Epithelial cell of proximal tubule (primary cell): Measurements from ENCODE around the gene PPP1R14C. TPM values are rescaled to one million over a fixed set of nuclear protein-coding genes. Genes with fewer than 3 reads are reported as not detected.

Source experiments
- DNase-seq: peaks from one replicate; pipeline ENCODE4 v3.0.0-alpha.2; 2011; ENCODE audit warnings: low read depth
- H3K4me3 ChIP-seq: 2 replicates; pipeline ENCODE4 v1.5.1; 2011; ENCODE audit warnings: low read depth, mild to moderate bottlenecking, low read length
- total RNA-seq: library from RNA; depleted of rRNA; stranded (reverse); fragments of >200 nt; gene quantifications from 2 replicates; pipeline ENCODE4 v1.2.3, GENCODE V29; 2015
- TF ChIP-seq, protein P1 (sequence below): conservative IDR thresholded peaks from 2 replicates; pipeline ENCODE4 v1.5.1; 2012; ENCODE audit warnings: low read depth, mild to moderate bottlenecking, low read length

The PPP1R14C gene
- total RNA-seq, 1 donor from 2014 or later = 27.0 TPM

DNA sequence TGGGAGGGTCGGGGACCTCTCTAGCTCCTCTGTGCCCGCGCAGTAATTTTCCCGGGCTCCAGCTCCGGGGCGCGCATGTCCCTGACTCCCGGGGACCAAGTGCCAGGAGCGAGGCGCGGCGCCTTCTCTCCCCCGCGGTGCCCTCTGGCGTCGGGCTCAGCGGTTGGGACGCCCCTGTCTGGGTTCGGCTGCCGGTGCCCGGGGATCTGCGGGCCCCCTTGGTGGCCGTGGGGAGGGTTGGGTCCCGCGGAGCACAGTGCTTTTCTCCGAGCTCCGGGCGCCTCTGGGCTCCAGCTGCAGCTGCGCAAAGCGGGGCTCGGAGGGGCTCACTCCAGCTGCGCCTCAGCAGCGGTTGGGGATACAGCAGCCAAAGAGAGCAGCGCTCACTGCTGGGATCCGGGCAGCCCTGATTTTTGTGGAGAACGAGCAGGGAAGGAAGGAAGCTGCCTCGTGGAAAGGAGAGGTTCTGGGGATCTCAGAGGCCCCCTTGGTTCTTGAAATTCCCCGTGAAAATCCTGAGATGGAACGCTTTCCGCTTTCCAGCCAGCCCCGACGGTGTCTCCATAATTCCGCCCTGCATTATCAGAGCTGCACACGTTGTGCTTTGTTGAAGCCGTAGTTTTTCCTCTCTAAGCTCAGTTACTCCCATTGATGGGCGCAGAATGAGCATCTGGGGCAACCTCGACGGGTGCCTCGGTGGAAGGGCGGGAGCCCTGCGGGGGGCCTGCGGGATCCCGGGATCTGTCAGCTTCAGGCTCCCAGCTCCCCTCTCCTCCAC lies 861 bp downstream of the PPP1R14C start:
- no peak for DNase-seq
- peak overlapping the region; percentile 89 for H3K4me3 ChIP-seq
- TF ChIP-seq, protein P1, sequence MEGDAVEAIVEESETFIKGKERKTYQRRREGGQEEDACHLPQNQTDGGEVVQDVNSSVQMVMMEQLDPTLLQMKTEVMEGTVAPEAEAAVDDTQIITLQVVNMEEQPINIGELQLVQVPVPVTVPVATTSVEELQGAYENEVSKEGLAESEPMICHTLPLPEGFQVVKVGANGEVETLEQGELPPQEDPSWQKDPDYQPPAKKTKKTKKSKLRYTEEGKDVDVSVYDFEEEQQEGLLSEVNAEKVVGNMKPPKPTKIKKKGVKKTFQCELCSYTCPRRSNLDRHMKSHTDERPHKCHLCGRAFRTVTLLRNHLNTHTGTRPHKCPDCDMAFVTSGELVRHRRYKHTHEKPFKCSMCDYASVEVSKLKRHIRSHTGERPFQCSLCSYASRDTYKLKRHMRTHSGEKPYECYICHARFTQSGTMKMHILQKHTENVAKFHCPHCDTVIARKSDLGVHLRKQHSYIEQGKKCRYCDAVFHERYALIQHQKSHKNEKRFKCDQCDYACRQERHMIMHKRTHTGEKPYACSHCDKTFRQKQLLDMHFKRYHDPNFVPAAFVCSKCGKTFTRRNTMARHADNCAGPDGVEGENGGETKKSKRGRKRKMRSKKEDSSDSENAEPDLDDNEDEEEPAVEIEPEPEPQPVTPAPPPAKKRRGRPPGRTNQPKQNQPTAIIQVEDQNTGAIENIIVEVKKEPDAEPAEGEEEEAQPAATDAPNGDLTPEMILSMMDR = no peak

DNA sequence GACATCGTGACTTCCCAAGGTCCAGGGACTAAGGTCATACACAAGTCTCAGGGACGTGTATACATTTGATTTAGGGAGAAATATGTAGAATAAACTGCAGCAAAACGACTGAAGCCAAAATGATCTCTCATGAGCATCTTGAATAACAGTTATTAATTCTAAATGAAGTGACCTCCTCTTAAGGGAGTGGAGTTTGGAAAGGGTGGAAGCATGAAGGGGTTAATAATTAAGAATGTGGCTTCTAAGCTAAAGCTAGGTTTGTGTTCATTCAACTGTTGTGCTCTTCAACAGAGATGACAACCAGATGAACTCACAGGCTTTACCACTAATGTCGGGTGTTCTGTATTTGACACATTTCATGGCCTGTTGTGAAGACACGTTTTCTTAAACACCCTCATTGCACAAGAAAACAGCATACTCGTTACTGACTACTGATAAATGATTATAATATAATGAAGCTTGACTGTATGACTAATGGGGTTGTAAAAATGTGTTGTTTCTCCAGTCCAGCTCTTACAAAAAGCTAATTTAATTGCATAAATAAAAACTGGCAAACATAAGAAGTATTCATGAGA lies 1.5 kb downstream of the PPP1R14C start:
- peak overlapping the region; percentile 89 for H3K4me3 ChIP-seq
- TF ChIP-seq, protein P1 = no peak
- DNase-seq = no peak

DNA sequence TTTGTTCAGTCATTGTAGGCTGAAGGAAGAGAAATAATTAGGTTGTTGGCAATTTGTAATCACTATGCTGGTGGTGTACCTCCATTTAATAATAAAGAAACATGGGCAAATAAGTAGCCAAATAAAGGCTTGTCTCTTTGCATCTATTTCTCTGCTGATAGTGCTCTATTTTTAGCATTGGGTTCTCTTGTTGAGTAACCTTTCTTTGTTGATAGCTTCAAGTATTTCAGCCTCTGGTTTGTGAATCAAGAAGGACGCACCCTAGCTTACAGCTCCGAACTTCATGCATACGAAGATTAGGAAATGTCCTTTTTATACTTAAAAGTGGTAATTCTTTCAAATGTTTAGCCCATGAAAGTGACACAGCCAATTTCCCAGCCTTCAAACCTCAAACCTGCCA lies 2.6 kb downstream of the PPP1R14C start:
- TF ChIP-seq, protein P1 = no peak
- DNase-seq = no peak
- H3K4me3 ChIP-seq = peak overlapping the region; percentile 89

DNA sequence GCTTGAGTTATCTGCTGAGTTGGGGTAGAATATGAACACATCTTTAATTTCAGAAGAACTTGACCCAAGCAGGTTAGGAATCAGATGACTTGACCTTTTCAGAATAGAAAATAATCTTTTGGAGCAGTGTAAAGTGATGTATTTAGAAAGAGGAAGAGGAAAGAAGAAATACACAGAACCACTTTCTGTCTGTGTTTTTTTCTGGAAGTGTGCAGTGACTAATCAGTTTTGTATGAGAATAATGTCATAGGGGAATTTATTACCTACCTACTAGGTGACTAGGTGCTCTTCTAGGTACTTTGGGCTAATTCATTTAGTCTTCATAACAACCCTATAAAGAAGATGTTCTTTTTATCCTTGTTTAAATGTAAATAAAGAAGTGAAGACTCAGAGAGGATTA lies 3.0 kb downstream of the PPP1R14C start:
- TF ChIP-seq, protein P1 = no peak
- DNase-seq = no peak
- no peak overlapping the region for H3K4me3 ChIP-seq

DNA sequence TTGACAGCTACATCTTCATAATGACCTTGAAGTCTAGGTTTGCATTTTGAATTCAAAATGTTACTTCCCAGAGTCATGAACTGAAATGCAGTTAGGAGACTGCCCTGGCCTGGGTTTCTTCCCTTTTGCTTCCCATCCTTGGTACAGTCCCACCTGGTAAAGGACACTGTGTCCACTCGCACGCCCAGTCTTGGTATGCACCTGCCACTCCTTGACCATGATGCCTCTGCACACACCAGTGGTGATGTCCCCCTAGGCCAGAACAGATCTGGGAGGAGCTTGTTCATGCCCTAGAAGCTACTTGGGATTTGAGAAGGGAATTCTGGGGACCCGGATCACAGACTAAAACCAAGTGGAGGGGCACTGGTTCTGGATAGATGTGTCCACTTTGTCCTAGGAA lies 3.6 kb downstream of the PPP1R14C start:
- no peak for DNase-seq
- H3K4me3 ChIP-seq = no peak overlapping the region

DNA sequence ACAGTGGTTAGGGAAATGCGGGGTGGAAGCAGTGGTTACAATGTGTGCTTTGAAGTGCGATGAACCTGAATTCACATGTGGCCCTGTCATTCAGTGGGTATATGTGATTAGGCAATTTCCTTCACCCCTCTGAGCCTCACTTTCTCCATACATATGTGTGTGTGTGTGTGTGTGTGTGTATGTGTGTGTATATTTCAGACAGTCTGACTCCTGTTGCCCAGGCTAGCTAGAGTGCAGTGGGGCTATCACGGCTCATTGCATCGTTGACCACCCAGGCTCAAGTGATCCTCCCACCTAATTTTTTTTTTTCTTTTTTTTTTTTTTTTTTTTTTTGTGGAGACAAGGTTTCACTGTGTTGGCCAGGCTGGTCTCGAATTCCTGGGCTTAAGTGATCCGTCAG lies 6.3 kb downstream of the PPP1R14C start:
- no peak for DNase-seq
- TF ChIP-seq, protein P1 = no peak
- no peak overlapping the region for H3K4me3 ChIP-seq

More for the DNA sequence above, 3.6 kb downstream of the PPP1R14C start:
- TF ChIP-seq, protein P1 = no peak

DNA sequence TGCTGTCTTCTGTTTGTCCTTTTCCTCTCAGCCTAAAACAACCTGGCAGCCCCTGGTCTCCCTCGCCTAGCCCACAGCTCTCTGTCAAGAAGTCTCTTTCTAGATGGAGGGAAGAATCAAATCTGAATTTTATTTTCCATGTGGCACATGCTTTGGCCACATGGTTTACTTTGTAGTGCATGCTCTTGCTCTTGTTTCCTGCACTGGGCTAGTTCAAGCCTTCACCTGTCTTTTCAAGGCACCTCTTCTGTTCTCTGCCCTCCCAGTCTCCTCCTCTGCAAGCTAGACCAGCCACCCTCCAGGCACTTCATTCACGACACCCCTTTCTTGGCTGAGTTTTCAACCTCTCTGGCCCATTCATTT lies 7.6 kb downstream of the PPP1R14C start:
- no peak overlapping the region for H3K4me3 ChIP-seq

More for the DNA sequence above, 7.6 kb downstream of the PPP1R14C start:
- TF ChIP-seq, protein P1 = no peak
- DNase-seq = no peak
